ENCODE measurements around the gene LGR4. TPM values are rescaled to one million over a fixed set of nuclear protein-coding genes. Genes with fewer than 3 reads are reported as not detected.
A peak's percentile ranks its signal among the peaks of the same experiment; 100 is the strongest.

Gene LGR4
- total and polyA plus RNA-seq, 2 of the 13 experiments (the other 11 are each of a cell fraction or from before 2014, with no cell fraction given): 42.1 to 68.7 TPM

DNA sequence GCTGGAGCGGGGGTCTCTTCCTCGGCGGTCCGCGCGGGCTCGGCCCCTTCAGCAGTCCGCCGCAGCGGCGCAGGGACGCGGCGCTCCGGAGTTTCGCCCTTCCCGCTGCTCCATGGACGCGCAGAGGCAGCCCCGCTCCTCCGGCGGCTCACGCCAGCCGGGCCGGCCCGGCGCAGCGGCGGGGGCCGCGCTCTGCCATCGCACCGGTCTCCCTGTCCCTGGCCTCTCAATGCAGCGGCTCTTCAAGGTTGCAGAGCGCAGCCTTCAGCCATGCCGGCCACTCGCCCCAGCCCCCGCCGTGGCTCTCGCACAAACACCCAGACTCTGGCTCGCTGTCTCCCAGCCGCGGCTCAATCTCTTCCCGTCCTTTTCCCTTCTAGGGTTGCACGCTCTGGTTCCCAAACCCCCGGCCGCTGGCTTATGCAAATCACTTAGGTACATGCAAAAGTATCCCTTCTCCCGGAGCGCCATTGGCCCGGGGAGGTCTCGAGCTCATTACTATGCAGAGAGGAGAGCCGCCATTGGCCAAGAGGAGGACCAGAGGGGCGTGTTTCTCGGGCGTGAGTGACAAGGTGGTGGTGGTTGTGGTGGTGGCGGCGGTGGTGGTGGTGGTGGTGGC lies at the start of gene LGR4 (continued):
- TF ChIP-seq, protein P1, sequence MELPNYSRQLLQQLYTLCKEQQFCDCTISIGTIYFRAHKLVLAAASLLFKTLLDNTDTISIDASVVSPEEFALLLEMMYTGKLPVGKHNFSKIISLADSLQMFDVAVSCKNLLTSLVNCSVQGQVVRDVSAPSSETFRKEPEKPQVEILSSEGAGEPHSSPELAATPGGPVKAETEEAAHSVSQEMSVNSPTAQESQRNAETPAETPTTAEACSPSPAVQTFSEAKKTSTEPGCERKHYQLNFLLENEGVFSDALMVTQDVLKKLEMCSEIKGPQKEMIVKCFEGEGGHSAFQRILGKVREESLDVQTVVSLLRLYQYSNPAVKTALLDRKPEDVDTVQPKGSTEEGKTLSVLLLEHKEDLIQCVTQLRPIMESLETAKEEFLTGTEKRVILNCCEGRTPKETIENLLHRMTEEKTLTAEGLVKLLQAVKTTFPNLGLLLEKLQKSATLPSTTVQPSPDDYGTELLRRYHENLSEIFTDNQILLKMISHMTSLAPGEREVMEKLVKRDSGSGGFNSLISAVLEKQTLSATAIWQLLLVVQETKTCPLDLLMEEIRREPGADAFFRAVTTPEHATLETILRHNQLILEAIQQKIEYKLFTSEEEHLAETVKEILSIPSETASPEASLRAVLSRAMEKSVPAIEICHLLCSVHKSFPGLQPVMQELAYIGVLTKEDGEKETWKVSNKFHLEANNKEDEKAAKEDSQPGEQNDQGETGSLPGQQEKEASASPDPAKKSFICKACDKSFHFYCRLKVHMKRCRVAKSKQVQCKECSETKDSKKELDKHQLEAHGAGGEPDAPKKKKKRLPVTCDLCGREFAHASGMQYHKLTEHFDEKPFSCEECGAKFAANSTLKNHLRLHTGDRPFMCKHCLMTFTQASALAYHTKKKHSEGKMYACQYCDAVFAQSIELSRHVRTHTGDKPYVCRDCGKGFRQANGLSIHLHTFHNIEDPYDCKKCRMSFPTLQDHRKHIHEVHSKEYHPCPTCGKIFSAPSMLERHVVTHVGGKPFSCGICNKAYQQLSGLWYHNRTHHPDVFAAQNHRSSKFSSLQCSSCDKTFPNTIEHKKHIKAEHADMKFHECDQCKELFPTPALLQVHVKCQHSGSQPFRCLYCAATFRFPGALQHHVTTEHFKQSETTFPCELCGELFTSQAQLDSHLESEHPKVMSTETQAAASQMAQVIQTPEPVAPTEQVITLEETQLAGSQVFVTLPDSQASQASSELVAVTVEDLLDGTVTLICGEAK (IDR thresholded peaks at IDR 0.05): no peak
- TF ChIP-seq, protein P1 (CRISPR knock-in tag; IDR thresholded peaks at IDR 0.05): 0 out of 2 replicates have a peak, but pooled peaks have one; percentile 29
- no peak for TF ChIP-seq PHF20 (CRISPR knock-in tag; IDR thresholded peaks at IDR 0.05)
- TF ChIP-seq, protein P2, sequence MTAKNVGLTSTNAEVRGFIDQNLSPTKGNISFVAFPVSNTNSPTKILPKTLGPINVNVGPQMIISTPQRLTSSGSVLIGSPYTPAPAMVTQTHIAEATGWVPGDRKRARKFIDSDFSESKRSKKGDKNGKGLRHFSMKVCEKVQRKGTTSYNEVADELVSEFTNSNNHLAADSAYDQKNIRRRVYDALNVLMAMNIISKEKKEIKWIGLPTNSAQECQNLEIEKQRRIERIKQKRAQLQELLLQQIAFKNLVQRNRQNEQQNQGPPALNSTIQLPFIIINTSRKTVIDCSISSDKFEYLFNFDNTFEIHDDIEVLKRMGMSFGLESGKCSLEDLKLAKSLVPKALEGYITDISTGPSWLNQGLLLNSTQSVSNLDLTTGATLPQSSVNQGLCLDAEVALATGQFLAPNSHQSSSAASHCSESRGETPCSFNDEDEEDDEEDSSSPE (CRISPR knock-in tag; IDR thresholded peaks at IDR 0.05): no peak
- 0 out of 2 replicates have a peak, but pooled peaks have one; percentile 32 for TF ChIP-seq ZFAT (CRISPR knock-in tag; conservative IDR thresholded peaks at IDR 0.05)
- peak; percentile 78; the same call in 1 of the 2 replicates for TF ChIP-seq SNAPC2 (CRISPR knock-in tag; IDR thresholded peaks at IDR 0.05)
- TF ChIP-seq RNF2 (conservative IDR thresholded peaks at IDR 0.05; ENCODE audit: low read depth): no peak
- TF ChIP-seq JUNB (CRISPR knock-in tag; IDR thresholded peaks at IDR 0.05; ENCODE audit: borderline replicate concordance): no peak
- TF ChIP-seq FOXA1 (IDR thresholded peaks at IDR 0.05): no peak
- no peak for TF ChIP-seq FOXA1 (CRISPR knock-in tag; IDR thresholded peaks at IDR 0.05)
- no peak for TF ChIP-seq ZNF569 (CRISPR knock-in tag; IDR thresholded peaks at IDR 0.05; ENCODE audit: borderline replicate concordance)
- no peak for TF ChIP-seq ZNF446 (CRISPR knock-in tag; IDR thresholded peaks at IDR 0.05)
- peak; percentile 69 for TF ChIP-seq ZNF564 (CRISPR knock-in tag; IDR thresholded peaks at IDR 0.05)
- 0 out of 2 replicates have a peak, but pooled peaks have one; percentile 9 for TF ChIP-seq ZNF605 (CRISPR knock-in tag; IDR thresholded peaks at IDR 0.05)
- no peak for TF ChIP-seq ZBTB21 (CRISPR knock-in tag; IDR thresholded peaks at IDR 0.05)
- TF ChIP-seq YY1 (IDR thresholded peaks at IDR 0.05; ENCODE audit: insufficient read depth, insufficient replicate concordance, low read depth, low read length): no peak
- no peak for TF ChIP-seq TEAD2 (CRISPR knock-in tag; IDR thresholded peaks at IDR 0.05)
- TF ChIP-seq, protein P3, sequence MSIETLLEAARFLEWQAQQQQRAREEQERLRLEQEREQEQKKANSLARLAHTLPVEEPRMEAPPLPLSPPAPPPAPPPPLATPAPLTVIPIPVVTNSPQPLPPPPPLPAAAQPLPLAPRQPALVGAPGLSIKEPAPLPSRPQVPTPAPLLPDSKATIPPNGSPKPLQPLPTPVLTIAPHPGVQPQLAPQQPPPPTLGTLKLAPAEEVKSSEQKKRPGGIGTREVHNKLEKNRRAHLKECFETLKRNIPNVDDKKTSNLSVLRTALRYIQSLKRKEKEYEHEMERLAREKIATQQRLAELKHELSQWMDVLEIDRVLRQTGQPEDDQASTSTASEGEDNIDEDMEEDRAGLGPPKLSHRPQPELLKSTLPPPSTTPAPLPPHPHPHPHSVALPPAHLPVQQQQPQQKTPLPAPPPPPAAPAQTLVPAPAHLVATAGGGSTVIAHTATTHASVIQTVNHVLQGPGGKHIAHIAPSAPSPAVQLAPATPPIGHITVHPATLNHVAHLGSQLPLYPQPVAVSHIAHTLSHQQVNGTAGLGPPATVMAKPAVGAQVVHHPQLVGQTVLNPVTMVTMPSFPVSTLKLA (IDR thresholded peaks at IDR 0.05): no peak
- TF ChIP-seq ASH2L (IDR thresholded peaks at IDR 0.05; ENCODE audit: insufficient read length, low read depth, low read length): peak; percentile 31

Data from HepG2 (cell line).